CD4-positive, alpha-beta T cell treated with Interleukin-6 at 100 ng/mL for 8 hours (primary cell): ENCODE data around the gene LDLRAD4.

Experiments used
- DNase-seq: peaks from one replicate; pipeline ENCODE4 v3.0.0-alpha.2; 2020; ENCODE audit warnings: mixed read lengths, low spot score

Gene LDLRAD4

GRCh38 chr18:13536578-13536977 is 318.0 kb downstream of the LDLRAD4 start:
- DNase-seq: no peak

- DNase-seq: no peak
Measured at GRCh38 chr18:13537022-13537780, 318.6 kb downstream of the LDLRAD4 start.

GRCh38 chr18:13538630-13539029 is 320.1 kb downstream of the LDLRAD4 start:
- DNase-seq: no peak

GRCh38 chr18:13539050-13539449 is 320.5 kb downstream of the LDLRAD4 start:
- peak; percentile 44 for DNase-seq

- DNase-seq: no peak
Measured at GRCh38 chr18:13539843-13540476, 321.4 kb downstream of the LDLRAD4 start.

GRCh38 chr18:13540477-13541182 is 322.1 kb downstream of the LDLRAD4 start:
- DNase-seq: peak; percentile 15

- DNase-seq: no peak
Measured at GRCh38 chr18:13541621-13542519, 323.3 kb downstream of the LDLRAD4 start.

- no peak for DNase-seq
Measured at GRCh38 chr18:13542520-13542847, 323.9 kb downstream of the LDLRAD4 start.

GRCh38 chr18:13543144-13543543 is 324.6 kb downstream of the LDLRAD4 start:
- no peak for DNase-seq

GRCh38 chr18:13543811-13544732 is 325.5 kb downstream of the LDLRAD4 start:
- DNase-seq: no peak

GRCh38 chr18:13544953-13545352 is 326.4 kb downstream of the LDLRAD4 start:
- DNase-seq: no peak

- no peak for DNase-seq
Measured at GRCh38 chr18:13545514-13545913, 327.0 kb downstream of the LDLRAD4 start.

- DNase-seq: no peak
Measured at GRCh38 chr18:13545955-13546354, 327.4 kb downstream of the LDLRAD4 start.

- DNase-seq: no peak
Measured at GRCh38 chr18:13546638-13547037, 328.1 kb downstream of the LDLRAD4 start.

GRCh38 chr18:13547347-13547746 is 328.8 kb downstream of the LDLRAD4 start:
- DNase-seq: no peak

GRCh38 chr18:13548106-13548819 is 329.7 kb downstream of the LDLRAD4 start:
- no peak for DNase-seq

GRCh38 chr18:13548966-13549879 is 330.7 kb downstream of the LDLRAD4 start:
- DNase-seq: no peak

- DNase-seq: no peak
Measured at GRCh38 chr18:13549880-13550232, 331.3 kb downstream of the LDLRAD4 start.
